Ammon's horn (tissue), 1 donor: ENCODE measurements around the gene CCNH.

Experiments used
- DNase-seq: peaks from one replicate; pipeline ENCODE4 v3.0.0-alpha.2; 2016; ENCODE audit warnings: low spot score

The CCNH gene

GRCh38 chr5:87412630-87413342 lies at the start of gene CCNH:
CCNH (minus strand) TSS chr5:87412930; CDS start chr5:87412794, 136 bp downstream.
- peak; percentile 99 for DNase-seq

- DNase-seq: no peak
Measured at GRCh38 chr5:87457706-87458105, 45.0 kb upstream of the CCNH start.

- DNase-seq: no peak
Measured at GRCh38 chr5:87453801-87454200, 41.1 kb upstream of the CCNH start.

GRCh38 chr5:87452837-87453236 lies 40.1 kb upstream of the CCNH start:
- peak; percentile 7 for DNase-seq

GRCh38 chr5:87442419-87442818 lies 29.7 kb upstream of the CCNH start:
- DNase-seq: no peak

GRCh38 chr5:87438231-87438630 lies 25.5 kb upstream of the CCNH start:
- no peak for DNase-seq

- no peak for DNase-seq
Measured at GRCh38 chr5:87437724-87438123, 25.0 kb upstream of the CCNH start.

GRCh38 chr5:87435144-87435694 lies 22.5 kb upstream of the CCNH start:
- DNase-seq: no peak

GRCh38 chr5:87434461-87434860 lies 21.7 kb upstream of the CCNH start:
- DNase-seq: no peak

- DNase-seq: no peak
Measured at GRCh38 chr5:87433945-87434344, 21.2 kb upstream of the CCNH start.

- no peak for DNase-seq
Measured at GRCh38 chr5:87432460-87432859, 19.7 kb upstream of the CCNH start.

- DNase-seq: no peak
Measured at GRCh38 chr5:87430863-87431457, 18.2 kb upstream of the CCNH start.

GRCh38 chr5:87423755-87424154 lies 11.0 kb upstream of the CCNH start:
- DNase-seq: no peak

GRCh38 chr5:87421307-87421706 lies 8.6 kb upstream of the CCNH start:
- no peak for DNase-seq

GRCh38 chr5:87418506-87418905 lies 5.8 kb upstream of the CCNH start:
- no peak for DNase-seq

GRCh38 chr5:87413343-87413645 lies 564 bp upstream of the CCNH start:
- no peak for DNase-seq

- DNase-seq: peak; percentile 73
Measured at GRCh38 chr5:87411973-87412629, 629 bp downstream of the CCNH start.

- no peak for DNase-seq
Measured at GRCh38 chr5:87411586-87411972, 1.2 kb downstream of the CCNH start.

- no peak for DNase-seq
Measured at GRCh38 chr5:87410931-87411330, 1.8 kb downstream of the CCNH start.

GRCh38 chr5:87408204-87408603 lies 4.5 kb downstream of the CCNH start:
- no peak for DNase-seq

GRCh38 chr5:87405472-87406155 lies 7.1 kb downstream of the CCNH start:
- no peak for DNase-seq

- no peak for DNase-seq
Measured at GRCh38 chr5:87404359-87404758, 8.4 kb downstream of the CCNH start.

GRCh38 chr5:87403899-87404298 lies 8.8 kb downstream of the CCNH start:
- no peak for DNase-seq
